ENCODE results near the gene ACSF3. TPM values are rescaled to one million over a fixed set of nuclear protein-coding genes. Genes with fewer than 3 reads are reported as not detected.

The ACSF3 gene
- total RNA-seq, 1 experiment from 2014 or later: 74.5 TPM

GRCh38 chr16:89192956-89193575, 99.4 kb downstream of the ACSF3 start:
- ChIA-PET CTCF (interaction anchor here (0.9 to 1.5 kb wide), 11 partner anchors 8 to 634 kb away, joined by 3 to 14 read pairs (median 5); partner anchors contain the start of genes CDH15 and ZNF778), RAD21 (ENCODE audit: low non-redundant PET in 1 of 2, low total read pairs in 2 of 2, uncharacterized antibody in 2 of 2, unreplicated experiment in 2 of 2) (interaction anchor here (0.6 to 1.4 kb wide), 5 partner anchors 9 to 250 kb away, joined by 4 to 8 read pairs (median 5); partner anchors contain the start of gene CDH15 (in 1 of the 2)), POLR2A (interaction anchor here (0.6 to 2.1 kb wide), 15 partner anchors 9 to 419 kb away, joined by 3 to 12 read pairs (median 4); partner anchors contain the start of genes APRT, CDH15 and ZNF778)
- no TSS peak for BruUV-seq (replicated peaks)
- Histone ChIP-seq H3K27ac (ENCODE audit: low read depth, low read length) (no peak overlapping the region; the same call in 1 of the 2 replicates), H3K4me2 (ENCODE audit: low read length) (peak overlapping the region; percentile 72), H3K9me3 (ENCODE audit: control insufficient read depth in 1 of 2, insufficient read depth in 1 of 2, low read depth in 1 of 2, low read length in 2 of 2) (no peaks in the 10 kb centered on the region), H3K9ac (ENCODE audit: low read length) (peak overlapping the region; percentile 27; the same call in 1 of the 2 replicates), H3K27me3 (ENCODE audit: insufficient read depth, low read length) (no peaks in the 10 kb centered on the region), H3K36me3 (ENCODE audit: control insufficient read depth in 1 of 2, insufficient read depth in 2 of 2, low read length in 2 of 2) (no peaks in the 10 kb centered on the region), H3K4me3 (replicated peaks in 1 of 2; ENCODE audit: low read depth in 1 of 2, low read length in 2 of 2) (peak overlapping the region; percentile 19 to 26; a peak in 2 of 4 replicates), H4K20me1 (ENCODE audit: insufficient read depth) (no peaks in the 10 kb centered on the region), H3K9me2 (ENCODE audit: insufficient read depth) (no peaks in the 10 kb centered on the region), H2AFZ (ENCODE audit: low read depth, low read length, poor library complexity, severe bottlenecking) (no peak overlapping the region), H3K79me2 (ENCODE audit: insufficient read depth, low read length) (no peaks in the 10 kb centered on the region), H3K4me1 (ENCODE audit: control insufficient read depth in 1 of 2, insufficient read depth in 2 of 2, low read length in 2 of 2) (peaks cover 0 to 16% of the 10 kb centered on the region in 2 experiments; a peak in 2 of 4 replicates)
- DNase-seq (ENCODE audit: low read depth, low spot score) (peak; percentile 94), ATAC-seq (peak; percentile 80)
- intact Hi-C loops (cut with micrococcal nuclease): loop anchor here (1.0 kb wide), 1 partner anchor 22 kb away; the partner anchor contains the start of gene CDH15
- TF ChIP-seq REST (IDR thresholded peaks at IDR 0.05; ENCODE audit: low read depth): no peak
- no peak for TF ChIP-seq FOSL1 (IDR thresholded peaks at IDR 0.05; ENCODE audit: low read depth)
- 0 out of 2 replicates have a peak, but pooled peaks have one; percentile 28 for TF ChIP-seq SP1 (IDR thresholded peaks at IDR 0.05; ENCODE audit: low read depth)
